Stimulated activated CD8-positive, alpha-beta memory T cell treated with anti-CD3 and anti-CD28 coated beads, Interleukin-2, amount 100 ng/mL, for 1 hour (primary cell): Measurements from ENCODE around the gene ODAD4.

Experiments used
- DNase-seq, 2 donors: peaks; one replicate each; pipeline ENCODE4 v3.0.0-alpha.2; 2020; ENCODE audit warnings: low read depth in 2 of 2

Gene ODAD4

GRCh38 chr17:41942626-41943373, 12.4 kb downstream of the ODAD4 start:
- no peak for DNase-seq

- DNase-seq = no peak
Observed at GRCh38 chr17:41943492-41943891, 13.1 kb downstream of the ODAD4 start.

DNA sequence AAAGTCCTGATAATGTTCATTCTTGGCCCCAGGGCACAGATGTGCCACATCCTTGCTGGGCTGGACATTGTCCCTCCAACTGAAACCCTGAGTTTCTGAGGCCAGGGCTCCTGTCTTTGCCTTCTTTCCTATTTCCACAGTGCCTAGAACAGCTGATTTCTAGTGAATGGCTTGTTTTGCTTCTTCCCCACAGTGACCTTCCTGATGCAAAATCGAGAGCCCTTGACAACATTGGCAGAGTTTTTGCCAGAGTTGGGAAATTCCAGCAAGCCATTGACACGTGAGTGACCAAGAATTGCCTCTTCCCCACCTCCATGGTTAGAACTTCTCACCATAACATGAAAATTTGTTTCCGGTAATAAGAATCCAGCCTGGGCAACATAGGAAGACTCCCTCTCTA, 14.5 kb downstream of the ODAD4 start:
- no peak for DNase-seq

DNA sequence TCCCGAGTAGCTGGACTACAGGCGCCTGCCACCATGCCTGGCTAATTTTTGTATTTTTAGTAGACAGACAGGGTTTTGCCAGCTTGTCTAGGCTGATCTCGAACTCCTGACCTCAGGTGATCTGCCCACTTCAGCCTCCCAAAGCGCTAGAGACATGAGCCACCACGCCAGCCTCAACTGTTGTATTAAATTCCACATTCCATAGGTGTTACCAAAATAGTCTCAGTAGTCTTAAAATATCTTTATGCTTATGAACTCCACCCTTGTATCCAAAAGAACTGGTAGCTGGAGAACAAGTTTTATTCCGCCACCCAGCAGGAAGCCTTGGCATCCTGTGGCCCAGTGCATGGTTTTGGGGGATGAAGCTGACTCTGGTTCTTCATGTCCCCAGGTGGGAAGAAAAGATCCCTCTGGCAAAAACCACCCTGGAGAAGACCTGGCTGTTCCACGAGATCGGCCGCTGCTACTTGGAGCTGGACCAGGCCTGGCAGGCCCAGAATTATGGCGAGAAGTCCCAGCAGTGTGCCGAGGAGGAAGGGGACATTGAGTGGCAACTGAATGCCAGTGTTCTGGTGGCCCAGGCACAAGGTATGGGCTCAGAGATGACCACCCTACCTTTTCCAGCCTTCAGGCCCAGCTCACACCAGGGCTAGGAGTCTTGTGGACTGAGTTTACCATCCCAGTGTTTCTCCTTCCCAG, 18.5 kb downstream of the ODAD4 start:
- no peak for DNase-seq

DNA sequence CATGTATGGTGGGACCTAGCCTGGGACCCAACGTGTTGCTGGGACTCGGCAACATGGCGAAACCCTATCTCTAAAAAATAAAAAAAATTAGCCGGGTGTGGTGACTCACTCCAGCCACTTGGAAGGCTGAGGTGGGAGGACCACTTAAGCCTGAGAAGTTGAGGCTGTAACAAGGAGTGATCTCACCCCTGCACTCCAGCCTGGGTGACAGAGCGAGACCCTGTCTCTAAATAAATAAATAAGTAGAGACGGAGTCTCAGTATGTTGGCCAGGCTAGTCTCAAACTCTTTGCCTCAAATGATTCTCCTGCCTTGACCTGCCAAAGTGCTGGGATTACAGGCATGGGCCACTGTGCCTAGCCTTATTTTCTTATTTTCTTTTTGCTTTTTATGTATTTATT, 26.1 kb downstream of the ODAD4 start:
- no peak for DNase-seq

GRCh38 chr17:41957031-41957868, 26.8 kb downstream of the ODAD4 start:
- no peak for DNase-seq

- no peak for DNase-seq
Observed at GRCh38 chr17:41957869-41958439, 27.5 kb downstream of the ODAD4 start.

DNA sequence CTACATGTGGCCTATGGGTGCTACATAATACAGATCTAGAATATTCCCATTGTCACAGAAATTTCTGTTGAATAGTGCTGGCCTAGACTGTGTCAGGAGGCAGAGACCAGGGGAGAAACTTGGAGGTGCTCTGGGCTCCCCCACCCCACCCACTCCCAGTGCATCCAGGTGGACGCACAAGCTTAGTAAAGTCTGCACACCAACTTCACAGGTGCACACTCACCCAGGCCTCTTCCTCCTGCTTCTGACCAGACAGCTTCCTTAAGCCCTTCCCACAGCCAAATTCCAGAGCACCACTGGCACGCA, 28.6 kb downstream of the ODAD4 start:
- DNase-seq = no peak

DNA sequence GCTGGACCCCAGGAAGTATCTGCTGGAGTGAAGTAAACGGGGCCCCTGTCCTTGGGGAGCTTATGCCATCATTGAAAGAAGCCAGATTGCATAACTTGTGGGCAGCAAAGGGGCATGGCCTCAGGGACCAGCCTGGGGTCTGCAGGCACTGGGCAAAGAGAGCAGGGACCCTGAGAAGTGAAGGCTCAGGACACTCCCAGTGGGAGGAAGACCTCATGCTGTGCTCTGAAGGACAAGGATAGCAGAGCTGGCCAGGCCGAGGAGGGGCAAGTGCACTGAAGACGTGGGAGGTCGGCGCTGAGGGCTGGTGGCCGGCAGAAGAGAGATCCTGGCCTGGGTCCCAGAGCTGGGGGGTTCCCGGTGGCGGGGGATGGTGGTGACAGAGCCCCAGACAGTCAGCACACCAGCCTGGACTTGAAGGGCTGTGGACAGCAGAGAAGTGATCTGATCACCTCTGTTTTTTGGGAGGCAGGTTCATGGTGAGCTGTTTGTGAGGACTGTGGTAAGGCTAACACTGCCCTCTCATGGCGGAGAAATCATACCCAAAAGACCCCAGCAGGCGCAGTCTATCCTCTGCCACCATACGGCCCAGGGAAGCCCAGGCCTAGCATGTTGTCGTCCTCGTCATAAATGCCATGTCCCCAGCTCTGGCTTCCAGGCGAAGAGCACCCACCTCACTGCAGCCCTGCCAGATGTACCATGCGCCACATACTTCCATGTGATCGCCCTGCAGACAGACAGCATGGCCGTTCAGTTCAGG, 29.1 kb downstream of the ODAD4 start:
- no peak for DNase-seq

DNA sequence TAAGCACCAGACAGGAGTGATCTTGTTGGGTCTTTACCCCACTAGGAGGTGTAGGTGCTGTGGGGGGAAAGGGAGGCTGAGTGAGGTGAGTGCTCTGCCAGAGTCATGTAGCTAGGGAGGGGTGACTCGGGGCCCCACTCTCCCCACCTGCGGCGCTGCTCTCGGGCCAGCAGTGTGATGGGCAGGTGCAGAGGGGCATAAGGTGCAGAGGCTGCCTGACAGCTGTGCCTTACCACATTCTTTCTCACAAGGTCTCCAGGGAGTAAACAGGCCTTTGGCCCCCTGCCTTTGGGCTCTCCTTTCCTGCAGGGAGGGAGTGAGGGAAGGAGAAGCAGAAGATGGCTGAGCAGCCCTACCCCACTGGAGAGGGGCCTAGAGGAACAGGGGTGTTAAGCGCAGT, 31.7 kb downstream of the ODAD4 start:
- no peak for DNase-seq

DNA sequence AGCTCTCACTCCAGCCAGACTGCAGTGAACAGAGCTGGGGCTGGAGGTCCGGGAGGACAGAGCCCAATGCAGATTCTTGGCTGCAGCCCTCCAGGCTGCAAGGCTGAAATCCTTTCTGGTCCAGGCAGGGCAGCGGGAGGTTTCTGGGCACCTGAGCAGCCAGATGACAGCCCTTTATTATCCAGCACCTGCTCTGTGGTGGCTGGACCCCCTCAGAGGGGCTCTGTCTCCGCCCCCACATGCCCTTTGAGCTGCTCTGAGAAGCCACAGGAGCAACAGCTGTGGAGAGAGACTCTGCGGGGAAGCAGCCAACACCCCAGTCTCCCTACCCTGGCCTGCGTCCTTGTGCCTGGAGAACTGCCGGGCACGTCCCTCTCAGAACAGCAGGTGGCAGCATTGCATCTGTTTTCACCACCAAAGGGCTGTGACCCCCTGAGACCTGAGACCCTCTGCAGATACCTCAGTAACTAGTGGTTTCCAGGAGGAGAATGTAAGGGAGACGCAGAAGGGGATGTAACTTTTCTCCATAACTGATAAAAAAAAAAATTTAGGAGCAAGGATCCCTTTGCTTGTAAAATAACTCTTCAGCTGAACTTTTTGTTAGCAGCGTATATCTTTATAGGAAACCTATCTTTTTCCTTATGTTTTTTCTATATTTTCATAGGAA, 32.5 kb downstream of the ODAD4 start:
- peak; percentile 37 to 52 for DNase-seq

DNA sequence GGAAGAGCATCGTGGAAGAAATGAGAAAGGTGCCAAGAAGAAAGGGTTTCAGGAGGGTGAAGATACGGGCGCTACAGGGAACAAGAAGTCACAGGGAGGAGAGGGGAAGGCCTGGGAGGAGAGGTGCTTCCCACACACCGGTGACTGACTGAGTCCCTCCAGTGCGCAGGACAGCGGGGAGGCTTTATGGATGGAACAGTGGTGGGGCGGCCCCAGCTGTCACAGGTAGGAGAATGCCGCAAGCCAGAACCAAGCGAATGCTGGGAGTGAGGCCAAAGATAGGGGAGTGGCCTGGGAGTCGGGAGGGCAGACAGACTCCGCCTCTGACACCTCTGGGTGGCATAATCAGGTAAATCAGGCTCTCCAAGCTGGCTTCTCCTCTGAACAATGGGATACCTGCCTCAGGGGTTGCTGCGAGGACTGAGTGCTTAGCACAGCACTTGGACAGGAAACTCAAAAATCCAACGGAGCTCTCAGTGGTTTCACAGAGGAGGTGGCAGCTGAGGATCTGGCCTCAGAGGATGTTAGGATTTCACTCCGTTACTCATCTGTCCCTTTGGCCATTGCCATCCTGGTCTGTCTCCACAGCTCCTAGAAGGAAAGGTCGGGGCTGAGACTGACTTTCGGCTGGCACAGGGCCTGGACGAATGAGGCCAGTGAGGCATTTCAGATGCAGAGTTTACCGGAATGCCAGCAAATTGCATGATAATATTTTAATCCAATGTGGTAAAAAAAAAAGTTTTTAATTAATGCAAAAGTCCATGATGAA, 35.5 kb downstream of the ODAD4 start:
- DNase-seq = peak; percentile 12 to 50

DNA sequence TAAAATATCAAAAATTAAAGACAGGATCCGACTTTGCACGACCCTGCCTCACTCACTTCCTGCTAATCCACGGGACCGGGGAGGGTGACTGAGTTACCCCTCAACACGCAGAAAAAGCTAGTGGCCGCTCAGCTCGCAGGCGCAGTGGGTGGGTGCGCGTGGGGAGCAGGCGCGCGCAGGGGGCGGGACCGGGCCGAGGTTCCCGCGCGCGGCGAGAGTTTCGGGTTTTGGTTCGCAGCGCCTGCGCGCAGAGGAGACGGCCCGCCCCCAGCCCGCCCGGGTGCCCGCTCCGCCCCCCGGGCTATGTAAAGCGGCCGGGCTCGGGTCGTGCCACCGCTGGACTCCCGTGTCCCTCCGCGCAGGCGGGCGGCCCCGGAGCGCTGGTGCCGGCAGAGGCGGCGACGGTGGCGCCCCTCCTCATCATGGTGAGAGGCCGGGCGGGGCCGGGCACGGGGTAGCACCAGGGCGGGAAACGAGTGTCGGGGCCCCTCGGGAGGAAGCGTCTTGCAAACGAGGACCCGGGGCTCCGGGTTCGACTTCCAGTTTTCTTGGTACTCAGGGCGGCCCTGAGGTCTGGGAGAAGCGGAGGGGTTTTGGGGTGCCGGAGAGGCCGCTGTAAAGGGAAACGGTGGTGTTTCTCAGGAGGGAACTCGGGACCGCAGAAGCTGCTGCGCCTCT, 36.2 kb downstream of the ODAD4 start, which contains the start of gene CNP:
TSS of gene CNP (plus strand) at position 333 of the 678 bp plus-strand sequence. CDS start at position 423, 90 bp downstream.
- peak; percentile 84 to 87 for DNase-seq

GRCh38 chr17:41967141-41967920, 36.9 kb downstream of the ODAD4 start:
- peak in 1 of 2 donors; percentile 7 for DNase-seq

- DNase-seq = no peak
Observed at GRCh38 chr17:41967921-41968578, 37.6 kb downstream of the ODAD4 start.

DNA sequence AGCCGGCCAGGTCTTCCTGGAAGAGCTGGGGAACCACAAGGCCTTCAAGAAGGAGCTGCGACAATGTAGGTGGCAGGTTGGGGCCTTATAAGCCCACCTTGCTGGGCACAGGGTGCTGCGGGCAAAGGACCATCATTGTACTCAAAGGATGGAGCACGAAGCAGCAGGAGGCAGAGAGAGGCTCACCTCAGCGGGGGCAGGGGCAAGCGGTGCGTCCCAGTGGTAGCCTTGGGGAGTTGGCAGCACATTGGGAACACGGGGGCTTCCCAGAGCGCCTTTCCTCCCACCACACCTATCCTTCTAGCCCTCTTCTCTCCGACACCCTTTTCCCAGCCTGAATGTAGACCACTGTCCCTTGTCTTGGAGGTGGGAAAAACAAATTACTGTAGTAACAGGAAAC, 38.3 kb downstream of the ODAD4 start:
- DNase-seq = no peak

- no peak for DNase-seq
Observed at GRCh38 chr17:41970901-41971331, 40.5 kb downstream of the ODAD4 start.
